IMR-90 (cell line): ENCODE data around the gene PAQR5. TPM values are rescaled to one million over a fixed set of nuclear protein-coding genes. Genes with fewer than 3 reads are reported as not detected.

Experiments
- ATAC-seq: fragments of 200-7000 bp; cut with Tn5 transposase; 2 replicates; pipeline ENCODE4 v1.9.1; 2020; ENCODE audit warnings: low read depth, mild to moderate bottlenecking, moderate library complexity
- BruUV-seq: library from RNA; stranded (reverse); fragments of 400-500 nt; replicated peaks from 2 replicates; lab custom pipeline; 2021; lab: Mats Ljungman, UMichigan
- CTCF ChIA-PET: fragments of 300-600 bp; formaldehyde crosslinking; extraction: SDS; loops from one replicate; lab custom pipeline; 2021; ENCODE audit warnings: antibody characterized with exemption; lab: Yijun Ruan, JAX
- POLR2A ChIA-PET: fragments of 300-600 bp; sonication (Branson Sonifier 250); formaldehyde crosslinking; loops from one replicate; lab custom pipeline; 2022; ENCODE audit warnings: antibody characterized with exemption; ENCODE audit not compliant: unreplicated experiment; lab: Charles Lee
- DNase-seq: peaks from one replicate; pipeline ENCODE4 v3.0.0; 2013
- H2AFZ ChIP-seq: replicated peaks from 2 replicates; pipeline ENCODE3; 2013; ENCODE audit warnings: low read length, mild to moderate bottlenecking; ENCODE audit not compliant: poor library complexity
- H2AK5ac ChIP-seq: 2 replicates; pipeline ENCODE4 v1.6.1; 2013; ENCODE audit warnings: low read depth, low read length, inconsistent platforms
- H2AK9ac ChIP-seq: replicated peaks from 2 replicates; pipeline ENCODE3; 2013; ENCODE audit warnings: mild to moderate bottlenecking, low read depth, low read length, moderate library complexity; ENCODE audit not compliant: poor library complexity
- H2BK120ac ChIP-seq: 2 replicates; pipeline ENCODE4 v1.6.1; 2013; ENCODE audit warnings: low read depth, low read length, inconsistent platforms
- H2BK15ac ChIP-seq: 3 replicates; pipeline ENCODE4 v1.6.1; 2013; ENCODE audit warnings: low read depth, low read length, inconsistent platforms
- H2BK20ac ChIP-seq: 2 replicates; pipeline ENCODE4 v1.6.1; 2013; ENCODE audit warnings: low read depth, mild to moderate bottlenecking, inconsistent platforms, low read length, moderate library complexity
- H2BK5ac ChIP-seq: 2 replicates; pipeline ENCODE4 v1.6.1; 2013; ENCODE audit warnings: mild to moderate bottlenecking, low read depth, low read length, inconsistent platforms; ENCODE audit not compliant: poor library complexity, severe bottlenecking
- H3K14ac ChIP-seq: replicated peaks from 2 replicates; pipeline ENCODE4 v1.6.1; 2013; ENCODE audit warnings: low read depth, low read length, inconsistent platforms
- H3K18ac ChIP-seq: 2 replicates; pipeline ENCODE4 v1.6.1; 2013; ENCODE audit warnings: low read depth, low read length, control low read depth
- H3K23ac ChIP-seq: 2 replicates; pipeline ENCODE4 v1.6.1; 2013; ENCODE audit warnings: low read depth, low read length, inconsistent platforms
- H3K27ac ChIP-seq: 2 replicates; pipeline ENCODE4 v1.5.1; 2013; ENCODE audit warnings: mild to moderate bottlenecking, control low read depth, low read length; ENCODE audit not compliant: insufficient read depth
- H3K27me3 ChIP-seq: 2 replicates; pipeline ENCODE4 v1.6.1; 2013; ENCODE audit warnings: low read length; ENCODE audit not compliant: control insufficient read depth, insufficient read depth
- H3K36me3 ChIP-seq: 2 replicates; pipeline ENCODE4 v1.6.1; 2013; ENCODE audit warnings: low read length, mixed read lengths; ENCODE audit not compliant: control insufficient read depth, insufficient read depth
- H3K4ac ChIP-seq: 2 replicates; pipeline ENCODE4 v1.6.1; 2013; ENCODE audit warnings: low read depth, low read length, inconsistent platforms
- H3K4me1 ChIP-seq: 2 replicates; pipeline ENCODE4 v1.6.1; 2013; ENCODE audit warnings: low read length, mixed read lengths; ENCODE audit not compliant: control insufficient read depth, insufficient read depth
- H3K4me2 ChIP-seq: 2 replicates; pipeline ENCODE4 v1.6.1; 2013; ENCODE audit warnings: low read depth, mild to moderate bottlenecking, control low read depth, low read length, moderate library complexity
- H3K4me3 ChIP-seq: 2 replicates; pipeline ENCODE4 v1.5.1; 2013; ENCODE audit warnings: low read depth, mild to moderate bottlenecking, control low read depth, low read length, moderate library complexity; ENCODE audit not compliant: insufficient read depth
- H3K56ac ChIP-seq: 2 replicates; pipeline ENCODE4 v1.6.1; 2013; ENCODE audit warnings: low read length, inconsistent platforms; ENCODE audit not compliant: insufficient read depth; ENCODE audit errors: extremely low read depth
- H3K79me1 ChIP-seq, 2 experiments: 2 replicates each; pipeline ENCODE4 v1.6.1; 2013; ENCODE audit warnings: low read length in 2 of 2, inconsistent platforms in 1 of 2, low read depth in 1 of 2
- H3K9ac ChIP-seq: 2 replicates; pipeline ENCODE4 v1.6.1; 2013; ENCODE audit warnings: low read depth, low read length, control low read depth
- H3K9me1 ChIP-seq: 2 replicates; pipeline ENCODE4 v1.6.1; 2013; ENCODE audit warnings: low read length, inconsistent platforms; ENCODE audit not compliant: insufficient read depth
- H3K9me3 ChIP-seq: 2 replicates; pipeline ENCODE4 v1.6.1; 2013; ENCODE audit warnings: low read length; ENCODE audit not compliant: control insufficient read depth, insufficient read depth
- H4K20me1 ChIP-seq: 2 replicates; pipeline ENCODE4 v1.6.1; 2013; ENCODE audit warnings: low read length, inconsistent platforms; ENCODE audit not compliant: insufficient read depth
- H4K5ac ChIP-seq: 2 replicates; pipeline ENCODE4 v1.6.1; 2013; ENCODE audit warnings: mild to moderate bottlenecking, low read depth, low read length, control low read depth
- H4K8ac ChIP-seq, 2 experiments: 2 replicates each; pipeline ENCODE4 v1.6.1; 2013; ENCODE audit warnings: low read depth in 2 of 2, low read length in 2 of 2, control low read depth in 1 of 2, inconsistent platforms in 1 of 2
- H4K91ac ChIP-seq: 2 replicates; pipeline ENCODE4 v1.6.1; 2013; ENCODE audit warnings: low read depth, low read length, inconsistent platforms; ENCODE audit not compliant: insufficient read depth
- BHLHE40 ChIP-seq: fragments of 150-350 bp; IDR thresholded peaks from 2 replicates; pipeline ENCODE4 v1.6.1; 2016; ENCODE audit warnings: mild to moderate bottlenecking, low read depth, low read length
- CEBPB ChIP-seq: IDR thresholded peaks from 2 replicates; pipeline ENCODE4 v1.6.1; 2012; ENCODE audit warnings: low read depth, low read length, improper control_type of control experiment
- FOS ChIP-seq: fragments of 150-350 bp; IDR thresholded peaks from 2 replicates; pipeline ENCODE4 v1.6.1; 2016; ENCODE audit warnings: low read depth, low read length
- MXI1 ChIP-seq: IDR thresholded peaks from 2 replicates; pipeline ENCODE4 v1.6.1; 2012; ENCODE audit warnings: low read depth, mild to moderate bottlenecking, low read length, moderate library complexity, borderline replicate concordance
- POLR2A ChIP-seq: IDR thresholded peaks from 2 replicates; pipeline ENCODE4 v1.6.1; 2012; ENCODE audit warnings: mild to moderate bottlenecking, low read depth, low read length
- WGBS, 2 experiments: methylation state at CpG; one replicate each; pipeline versions ENCODE4 v1.1.5 to v1.1.7; 2013; ENCODE audit warnings: missing lambda C conversion rate in 2 of 2; ENCODE audit not compliant: insufficient read length in 1 of 2; ENCODE audit errors: extremely low coverage in 2 of 2; 5-methylcytosine and 5-hydroxymethylcytosine counted together
- dilution Hi-C: fragments of 300-500 bp; cut with HindIII; formaldehyde crosslinking; loops from one replicate; pipeline ENCODE4 v1.14.3; 2018; ENCODE audit warnings: low sequenced_read_pairs; ENCODE audit not compliant: unreplicated experiment
- in situ Hi-C: fragments of 300-500 bp; cut with MboI; formaldehyde crosslinking; loops from 3 replicates; pipeline ENCODE4 v1.14.3; 2019; ENCODE audit warnings: low sequenced_read_pairs, inconsistent platforms, mixed read lengths
- intact Hi-C: fragments of 100-400 bp; cut with micrococcal nuclease; formaldehyde crosslinking; loops from 2 replicates; pipeline ENCODE4 v1.10.0; 2022
- polyA plus RNA-seq, 3 experiments: library from polyadenylated mRNA; depleted of rRNA; stranded (reverse); fragments of >200 nt; gene quantifications; 2 replicates each; pipeline ENCODE4 v1.2.3, GENCODE V29; 2012; ENCODE audit warnings: low replicate concordance in 1 of 3
- total RNA-seq: library from RNA; depleted of rRNA; stranded (reverse); fragments of >200 nt; gene quantifications from 2 replicates; pipeline ENCODE4 v1.2.3, GENCODE V29; 2012

The PAQR5 gene
- total and polyA plus RNA-seq, 2 of the 4 experiments (the other 2 are of a cell fraction): 2.3 to 2.7 TPM

GRCh38 chr15:69413822-69414700, 115.3 kb downstream of the PAQR5 start, which contains the start of gene KIF23:
KIF23 (plus strand) TSS chr15:69414349; CDS start chr15:69414466, 117 bp downstream.
- H2BK120ac ChIP-seq: peak within 1 kb of the TSS; percentile 94
- ATAC-seq (peak; percentile 81), DNase-seq (peak; percentile 94)
- peak within 1 kb of the TSS; percentile 66; the same call in 1 of the 2 replicates for H2BK20ac ChIP-seq
- WGBS, 2 experiments: 1% methylated on average over 50 of the region's 78 CpGs; no CpG with 5 or more reads in 1 of the 2 experiments
- H3K14ac ChIP-seq: peak within 1 kb of the TSS; percentile 99
- H3K4ac ChIP-seq: peak within 1 kb of the TSS; percentile 99
- no peaks in the 10 kb centered on the region for H3K27me3 ChIP-seq
- H3K4me2 ChIP-seq: peak within 1 kb of the TSS; percentile 98
- intact Hi-C loops: loop anchor here (2.0 kb wide), 1 partner anchor 39 kb away; the partner anchor contains the start of gene RPLP1
- peaks cover 20% of the 10 kb centered on the region for H3K4me1 ChIP-seq
- H2AFZ ChIP-seq: peak within 1 kb of the TSS; percentile 94
- peak within 1 kb of the TSS; percentile 91 to 94 for H4K8ac ChIP-seq
- H4K91ac ChIP-seq: peak within 1 kb of the TSS; percentile 97
- no TSS peak for BruUV-seq
- in situ Hi-C loops: no loop called here
- H4K20me1 ChIP-seq: peaks cover 35% of the 10 kb centered on the region
- H2AK5ac ChIP-seq: peak within 1 kb of the TSS; percentile 93
- POLR2A ChIA-PET: interaction anchor here (0.6 to 1.4 kb wide), 4 partner anchors 32 to 368 kb away, joined by 3 to 5 read pairs (median 3); partner anchors contain the start of gene RPLP1
- H3K4me3 ChIP-seq: peak within 1 kb of the TSS; percentile 78
- no peaks in the 10 kb centered on the region for H3K9me3 ChIP-seq
- H3K36me3 ChIP-seq: no peaks in the 10 kb centered on the region
- dilution Hi-C loops: no loop called here
- H3K56ac ChIP-seq: peak within 1 kb of the TSS; percentile 97
- H2BK15ac ChIP-seq: peak within 1 kb of the TSS; percentile 92; the same call in 1 of the 3 replicates
- peak within 1 kb of the TSS; percentile 99 for H3K9ac ChIP-seq
- H3K79me1 ChIP-seq: peaks cover 36 to 57% of the 10 kb centered on the region in 2 experiments
- peak; percentile 99 for TF ChIP-seq MXI1
- peak; percentile 87 for TF ChIP-seq CEBPB
- no peak for TF ChIP-seq POLR2A
- TF ChIP-seq BHLHE40: peak; percentile 78
- TF ChIP-seq FOS: 0 out of 2 replicates have a peak, but pooled peaks have one; percentile 9
- peaks cover 18% of the 10 kb centered on the region for H3K9me1 ChIP-seq
- H3K27ac ChIP-seq: peak within 1 kb of the TSS; percentile 100
- peak within 1 kb of the TSS; percentile 98 for H2BK5ac ChIP-seq
- H3K18ac ChIP-seq: peak within 1 kb of the TSS; percentile 94
- H4K5ac ChIP-seq: peak within 1 kb of the TSS; percentile 86
- peak within 1 kb of the TSS; percentile 85 for H2AK9ac ChIP-seq
- CTCF ChIA-PET: no interaction called here
- H3K23ac ChIP-seq: peak within 1 kb of the TSS; percentile 99
